Urinary bladder (tissue), 4 donors: Measurements from ENCODE around the gene C4orf36. TPM values are rescaled to one million over a fixed set of nuclear protein-coding genes. Genes with fewer than 3 reads are reported as not detected.

ENCODE experiments used
- DNase-seq: peaks from one replicate; pipeline ENCODE4 v3.0.0-alpha.2; 2015; ENCODE audit errors: extremely low spot score
- H3K27ac ChIP-seq: one replicate; pipeline ENCODE4 v1.5.1; 2013; ENCODE audit warnings: low read depth, mild to moderate bottlenecking, moderate library complexity
- H3K36me3 ChIP-seq: one replicate; pipeline ENCODE4 v1.6.1; 2013; ENCODE audit warnings: mild to moderate bottlenecking, moderate library complexity; ENCODE audit not compliant: insufficient read depth
- H3K4me1 ChIP-seq: one replicate; pipeline ENCODE4 v1.6.1; 2013; ENCODE audit warnings: mild to moderate bottlenecking, moderate library complexity; ENCODE audit not compliant: insufficient read depth
- H3K4me3 ChIP-seq: one replicate; pipeline ENCODE4 v1.5.1; 2013; ENCODE audit warnings: low read depth, low read length
- WGBS: extraction: QIAGEN DNeasy Blood & Tissue Kit; methylation state at CpG from one replicate; pipeline ENCODE4 v1.1.7; 2013; 5-methylcytosine and 5-hydroxymethylcytosine counted together
- polyA plus RNA-seq: library from polyadenylated mRNA; stranded (reverse); fragments of 200-250 nt; gene quantifications from one replicate; pipeline ENCODE4 v1.2.3, GENCODE V29; 2013
- total RNA-seq: library from RNA; depleted of rRNA; stranded (reverse); fragments of >200 nt; gene quantifications from one replicate; pipeline ENCODE4 v1.2.3, GENCODE V29; 2014
- donor health status: healthy with polysubstance abuse.
- donor health status: healthy.

The C4orf36 gene
- total RNA-seq (0.63 TPM), polyA plus RNA-seq (0.96 TPM)

- Histone ChIP-seq H3K27ac (no peak within 1 kb of the TSS), H3K4me3 (peak within 1 kb of the TSS; percentile 67), H3K36me3 (no peaks in the 10 kb centered on the region), H3K4me1 (no peaks in the 10 kb centered on the region)
- 1% methylated on average over 84 of the region's 84 CpGs for WGBS
- DNase-seq, result no peak
Measured at GRCh38 chr4:86891762-86892635, at the start of gene C4orf36. C4orf36 (minus strand) TSS chr4:86892422; CDS start chr4:86891520, 902 bp downstream.

- no peak overlapping the region for H3K4me3 ChIP-seq
- H3K4me1 ChIP-seq, result peaks cover 9% of the 10 kb centered on the region
Measured at GRCh38 chr4:86940920-86941460, 48.8 kb upstream of the C4orf36 start.

GRCh38 chr4:86939729-86940575 is 47.7 kb upstream of the C4orf36 start:
- peaks cover 9% of the 10 kb centered on the region for H3K4me1 ChIP-seq

More at GRCh38 chr4:86940920-86941460, 48.8 kb upstream of the C4orf36 start:
- Histone ChIP-seq H3K27ac (no peak overlapping the region), H3K36me3 (no peaks in the 10 kb centered on the region)
- WGBS, result 91% methylated on average over 15 of the region's 15 CpGs
- no peak for DNase-seq

GRCh38 chr4:86938771-86939520 is 46.7 kb upstream of the C4orf36 start:
- Histone ChIP-seq H3K4me1 (peaks cover 9% of the 10 kb centered on the region), H3K27ac (peak overlapping the region; percentile 83), H3K4me3 (no peak overlapping the region), H3K36me3 (no peaks in the 10 kb centered on the region)
- WGBS, result 81% methylated on average over 4 of the region's 4 CpGs
- peak; percentile 52 for DNase-seq

More at GRCh38 chr4:86939729-86940575, 47.7 kb upstream of the C4orf36 start:
- 71% methylated on average over 8 of the region's 8 CpGs for WGBS
- no peaks in the 10 kb centered on the region for H3K36me3 ChIP-seq
- no peak overlapping the region for H3K4me3 ChIP-seq
- no peak for DNase-seq
- peak overlapping the region; percentile 83 for H3K27ac ChIP-seq

- Histone ChIP-seq H3K4me3 (peak overlapping the region; percentile 82), H3K4me1 (peaks cover 6% of the 10 kb centered on the region), H3K36me3 (no peaks in the 10 kb centered on the region), H3K27ac (peak overlapping the region; percentile 95)
- no peak for DNase-seq
- 12% methylated on average over 36 of the region's 36 CpGs for WGBS
Measured at GRCh38 chr4:86935853-86936733, 43.9 kb upstream of the C4orf36 start.

- H3K4me1 ChIP-seq, result peaks cover 3% of the 10 kb centered on the region
- peak overlapping the region; percentile 82 for H3K4me3 ChIP-seq
- no peak for DNase-seq
- H3K27ac ChIP-seq, result peak overlapping the region; percentile 95
- 2% methylated on average over 16 of the region's 16 CpGs for WGBS
- H3K36me3 ChIP-seq, result no peaks in the 10 kb centered on the region
Measured at GRCh38 chr4:86935566-86935852, 43.3 kb upstream of the C4orf36 start.

GRCh38 chr4:86934771-86935565 is 42.7 kb upstream of the C4orf36 start, which contains the start of gene AFF1:
AFF1 (plus strand) TSS chr4:86935011; CDS start chr4:86948534, 13,523 bp downstream.
- peak; percentile 64 for DNase-seq
- peaks cover 2% of the 10 kb centered on the region for H3K4me1 ChIP-seq
- H3K36me3 ChIP-seq, result no peaks in the 10 kb centered on the region
- H3K4me3 ChIP-seq, result peak within 1 kb of the TSS; percentile 82
- under 1% methylated on average over 97 of the region's 97 CpGs for WGBS
- H3K27ac ChIP-seq, result peak within 1 kb of the TSS; percentile 95

GRCh38 chr4:86934147-86934770 is 42.0 kb upstream of the C4orf36 start:
- no peaks in the 10 kb centered on the region for H3K36me3 ChIP-seq
- 14% methylated on average over 15 of the region's 15 CpGs for WGBS
- peaks cover 2% of the 10 kb centered on the region for H3K4me1 ChIP-seq
- peak overlapping the region; percentile 68 for H3K27ac ChIP-seq
- no peak for DNase-seq
- peak overlapping the region; percentile 82 for H3K4me3 ChIP-seq

- no peak overlapping the region for H3K27ac ChIP-seq
- H3K4me1 ChIP-seq, result no peaks in the 10 kb centered on the region
- no peaks in the 10 kb centered on the region for H3K36me3 ChIP-seq
- H3K4me3 ChIP-seq, result no peak overlapping the region
- WGBS, result 90% methylated on average over 10 of the region's 10 CpGs
- DNase-seq, result no peak
Measured at GRCh38 chr4:86928400-86929255, 36.4 kb upstream of the C4orf36 start.

- WGBS, result 70% methylated on average over 2 of the region's 2 CpGs
- no peak for DNase-seq
- no peak overlapping the region for H3K4me3 ChIP-seq
- no peak overlapping the region for H3K27ac ChIP-seq
- no peaks in the 10 kb centered on the region for H3K36me3 ChIP-seq
- no peaks in the 10 kb centered on the region for H3K4me1 ChIP-seq
Measured at GRCh38 chr4:86927843-86928395, 35.7 kb upstream of the C4orf36 start.
